Epithelial cell of esophagus (primary cell): ENCODE results near the gene TRRAP.

ENCODE experiments used
- DNase-seq: peaks from one replicate; pipeline ENCODE4 v3.0.0; 2010; ENCODE audit warnings: low read depth
- H3K4me3 ChIP-seq: 2 replicates; pipeline ENCODE4 v1.5.1; 2011; ENCODE audit warnings: mild to moderate bottlenecking, low read length, control low read depth
- CTCF ChIP-seq: IDR thresholded peaks from 2 replicates; pipeline ENCODE4 v1.5.1; 2011; ENCODE audit warnings: low read depth, mild to moderate bottlenecking, low read length, control low read depth, inconsistent platforms; ENCODE audit not compliant: insufficient read depth; ENCODE audit errors: missing control alignments

The TRRAP gene

GRCh38 chr7:98892609-98893008 lies 14.3 kb downstream of the TRRAP start:
- DNase-seq: no peak
- TF ChIP-seq CTCF: no peak
- H3K4me3 ChIP-seq: no peak overlapping the region

DNA sequence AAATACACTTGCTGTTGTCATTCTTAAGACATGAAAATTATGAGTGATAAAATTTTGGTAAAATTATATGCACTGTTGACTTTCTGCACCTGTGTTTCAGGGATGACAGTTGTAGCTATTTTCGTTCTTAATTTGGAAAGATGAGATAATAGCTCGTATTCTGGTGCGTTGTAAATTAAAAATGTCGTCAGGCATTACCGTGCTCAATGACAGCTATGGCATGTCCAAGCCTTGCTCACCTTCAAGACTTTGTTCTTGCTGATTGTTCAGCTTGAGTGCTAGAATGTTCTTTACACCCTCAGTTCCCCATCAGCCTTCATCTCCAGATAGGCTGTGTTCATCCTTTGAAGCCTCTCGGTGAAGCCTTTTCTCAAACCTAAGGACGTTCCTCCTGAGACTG lies 21.5 kb downstream of the TRRAP start:
- H3K4me3 ChIP-seq: no peak overlapping the region
- TF ChIP-seq CTCF: no peak
- no peak for DNase-seq

GRCh38 chr7:98900815-98901214 lies 22.5 kb downstream of the TRRAP start:
- no peak for DNase-seq
- no peak for TF ChIP-seq CTCF
- no peak overlapping the region for H3K4me3 ChIP-seq

- H3K4me3 ChIP-seq: no peak overlapping the region
- peak; percentile 10 for DNase-seq
- no peak for TF ChIP-seq CTCF
Observed at GRCh38 chr7:98902523-98902922, 24.2 kb downstream of the TRRAP start.

GRCh38 chr7:98903246-98903645 lies 24.9 kb downstream of the TRRAP start:
- DNase-seq: no peak
- H3K4me3 ChIP-seq: no peak overlapping the region
- TF ChIP-seq CTCF: no peak

DNA sequence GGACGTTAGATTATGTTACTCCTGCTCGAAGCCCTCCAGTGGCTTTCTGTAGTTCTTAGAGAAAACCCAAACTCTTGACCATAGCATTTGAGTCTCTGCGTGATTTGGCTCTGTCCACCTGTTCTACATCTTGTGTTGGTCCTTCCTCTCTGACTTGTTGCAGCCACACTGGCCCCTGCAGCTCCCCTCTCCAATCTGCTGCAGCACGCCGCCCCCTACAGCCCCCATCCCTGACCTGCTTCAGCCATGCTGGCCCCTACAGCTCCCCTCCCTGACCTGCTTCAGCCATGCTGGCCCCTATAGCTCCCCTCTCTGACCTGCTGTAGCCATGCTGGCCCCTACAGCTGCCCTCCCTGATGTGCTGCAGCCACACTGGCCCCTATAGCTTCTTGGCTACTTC lies 29.2 kb downstream of the TRRAP start:
- DNase-seq: no peak
- TF ChIP-seq CTCF: no peak
- no peak overlapping the region for H3K4me3 ChIP-seq

- no peak for TF ChIP-seq CTCF
- DNase-seq: no peak
- no peak overlapping the region for H3K4me3 ChIP-seq
Observed at GRCh38 chr7:98908585-98908984, 30.3 kb downstream of the TRRAP start.
